CD4-positive, alpha-beta T cell (primary cell): ENCODE measurements around the gene IRX4. TPM values are rescaled to one million over a fixed set of nuclear protein-coding genes. Genes with fewer than 3 reads are reported as not detected.

Source experiments
- ATAC-seq: fragments of 200-7000 bp; cut with Tn5 transposase; one replicate; pipeline ENCODE4 v1.10.0; 2022; ENCODE audit warnings: mild to moderate bottlenecking; ENCODE audit not compliant: poor library complexity
- CTCF ChIA-PET: fragments of 350-600 bp; sonication (Branson Sonifier 250); formaldehyde crosslinking; loops from one replicate; lab custom pipeline; 2021; ENCODE audit warnings: antibody characterized with exemption, inconsistent platforms; lab: Charles Lee
- POLR2A ChIA-PET: fragments of 350-600 bp; sonication (Branson Sonifier 250); formaldehyde crosslinking; loops from one replicate; lab custom pipeline; 2021; ENCODE audit warnings: antibody characterized with exemption, inconsistent platforms; lab: Charles Lee
- DNase-seq, 14 experiments: peaks; one replicate each; pipeline ENCODE4 v3.0.0-alpha.2; 2013 to 2020; ENCODE audit warnings: mixed read lengths in 2 of 14
- H3K27ac ChIP-seq, 2 donors: one replicate each; pipeline versions ENCODE4 v1.5.1 to v1.7.0; 2013; ENCODE audit warnings: low read length in 2 of 2, low read depth in 1 of 2, mild to moderate bottlenecking in 1 of 2
- H3K27me3 ChIP-seq, 2 experiments: 1 replicate in 1 of 2; 2 replicates in 1 of 2; pipeline versions ENCODE4 v1.6.1 to v1.7.0; 2013; ENCODE audit warnings: low read length in 2 of 2, control low read depth in 1 of 2, mild to moderate bottlenecking in 1 of 2, moderate library complexity in 1 of 2; ENCODE audit not compliant: insufficient read depth in 2 of 2, control insufficient read depth in 1 of 2
- H3K36me3 ChIP-seq: one replicate; pipeline ENCODE4 v1.6.1; 2013; ENCODE audit warnings: low read length, control low read depth; ENCODE audit not compliant: insufficient read depth
- H3K4me1 ChIP-seq: one replicate; pipeline ENCODE4 v1.6.1; 2013; ENCODE audit warnings: low read length, control low read depth; ENCODE audit not compliant: insufficient read depth
- H3K4me3 ChIP-seq: one replicate; pipeline ENCODE4 v1.5.1; 2013; ENCODE audit warnings: mild to moderate bottlenecking, low read length, moderate library complexity
- H3K9me3 ChIP-seq, 2 experiments: 1 replicate in 1 of 2; 2 replicates in 1 of 2; pipeline versions ENCODE4 v1.6.1 to v1.7.0; 2013; ENCODE audit warnings: low read length in 2 of 2, mild to moderate bottlenecking in 2 of 2, control low read depth in 1 of 2, moderate library complexity in 1 of 2; ENCODE audit not compliant: control insufficient read depth in 1 of 2, insufficient read depth in 1 of 2
- H3K27ac Mint-ChIP-seq: one replicate; pipeline ENCODE4 v1.8.0; 2020; ENCODE audit warnings: mixed read lengths
- H3K27me3 Mint-ChIP-seq: one replicate; pipeline ENCODE4 v1.8.0; 2021; ENCODE audit warnings: mixed read lengths
- H3K36me3 Mint-ChIP-seq: one replicate; pipeline ENCODE4 v1.8.0; 2021; ENCODE audit warnings: low read depth, mixed read lengths
- H3K4me1 Mint-ChIP-seq: one replicate; pipeline ENCODE4 v1.8.0; 2021; ENCODE audit warnings: low read depth, mixed read lengths
- H3K4me3 Mint-ChIP-seq: one replicate; pipeline ENCODE4 v1.8.0; 2020; ENCODE audit warnings: mild to moderate bottlenecking, mixed read lengths
- H3K9me3 Mint-ChIP-seq: one replicate; pipeline ENCODE4 v1.8.0; 2020; ENCODE audit warnings: mixed read lengths
- intact Hi-C, 2 experiments: fragments of 100-400 bp; cut with DNase I in 1 of 2; cut with micrococcal nuclease in 1 of 2; formaldehyde crosslinking; loops; one replicate each; pipeline versions ENCODE4 v1.15.1 to v1.9.0; 2023 to 2025; cut with DNase I, micrococcal nuclease
- total RNA-seq, 174 experiments: library from RNA in 2 of 174; stranded (reverse) in 2 of 174; gene quantifications; one replicate each; pipeline ENCODE4 v1.2.3 and lab custom pipeline; 2021 to 2026
- TF ChIP-seq, protein P1 (sequence below): fragments of 200-600 bp; IDR thresholded peaks from one replicate; pipeline ENCODE4 v1.8.0; 2022; ENCODE audit warnings: antibody characterized with exemption, mild to moderate bottlenecking

Gene IRX4
- total RNA-seq, 2 experiments from 2014 or later = not detected

DNA sequence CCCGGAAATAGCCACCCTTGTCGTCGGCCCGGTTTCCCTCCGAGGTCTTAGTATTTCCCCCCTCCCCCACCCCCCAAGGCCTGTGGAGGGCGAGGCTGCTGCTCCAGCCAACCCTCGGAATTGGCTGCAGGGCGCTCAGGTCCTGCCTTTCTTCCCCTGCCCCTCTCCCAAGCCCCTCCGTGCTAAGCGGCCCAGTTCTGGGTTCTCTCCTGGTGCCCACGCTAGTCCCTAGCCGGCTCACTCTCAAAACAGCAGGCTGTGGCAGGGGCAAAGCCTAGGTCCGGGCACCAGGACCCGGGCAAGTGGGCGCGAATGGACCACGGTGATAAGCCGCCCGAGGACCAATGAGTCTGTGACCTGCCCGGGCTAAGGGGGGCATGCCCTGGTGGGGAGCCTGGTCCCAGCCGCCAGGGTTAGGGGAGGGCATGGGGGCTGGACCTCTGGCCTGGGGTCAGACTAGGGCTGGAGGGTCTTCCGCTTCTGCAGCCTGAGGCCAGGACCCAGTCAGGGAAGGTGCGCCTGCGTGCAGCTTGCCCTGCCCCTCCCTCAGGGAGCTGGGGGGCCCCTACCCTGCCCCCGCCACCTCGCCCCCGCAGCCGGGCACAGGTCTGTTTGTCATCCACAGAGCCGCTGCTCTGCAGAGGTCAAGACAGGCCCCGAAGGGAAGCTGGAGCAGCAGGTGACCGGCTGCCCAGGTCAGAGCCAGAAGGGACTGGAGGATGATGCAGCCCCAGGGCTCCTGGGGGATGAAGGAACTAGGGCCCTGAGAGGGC lies 5.0 kb upstream of the IRX4 start:
- DNase-seq (no peak), ATAC-seq (no peak)
- Mint-ChIP-seq H3K27ac (no peak overlapping the region), H3K4me1 (peaks cover 6% of the 10 kb centered on the region), H3K9me3 (no peaks in the 10 kb centered on the region), H3K36me3 (no peaks in the 10 kb centered on the region), H3K4me3 (no peak overlapping the region), H3K27me3 (peaks cover 40% of the 10 kb centered on the region)
- Histone ChIP-seq H3K4me1 (peaks cover 3% of the 10 kb centered on the region), H3K9me3 (peaks cover 0 to 13% of the 10 kb centered on the region in 2 experiments), H3K4me3 (no peak overlapping the region), H3K27ac (no peak overlapping the region), H3K27me3 (peaks cover 26 to 70% of the 10 kb centered on the region in 2 experiments), H3K36me3 (no peaks in the 10 kb centered on the region)
- ChIA-PET CTCF (no interaction called here), POLR2A (no interaction called here)
- TF ChIP-seq, protein P1, sequence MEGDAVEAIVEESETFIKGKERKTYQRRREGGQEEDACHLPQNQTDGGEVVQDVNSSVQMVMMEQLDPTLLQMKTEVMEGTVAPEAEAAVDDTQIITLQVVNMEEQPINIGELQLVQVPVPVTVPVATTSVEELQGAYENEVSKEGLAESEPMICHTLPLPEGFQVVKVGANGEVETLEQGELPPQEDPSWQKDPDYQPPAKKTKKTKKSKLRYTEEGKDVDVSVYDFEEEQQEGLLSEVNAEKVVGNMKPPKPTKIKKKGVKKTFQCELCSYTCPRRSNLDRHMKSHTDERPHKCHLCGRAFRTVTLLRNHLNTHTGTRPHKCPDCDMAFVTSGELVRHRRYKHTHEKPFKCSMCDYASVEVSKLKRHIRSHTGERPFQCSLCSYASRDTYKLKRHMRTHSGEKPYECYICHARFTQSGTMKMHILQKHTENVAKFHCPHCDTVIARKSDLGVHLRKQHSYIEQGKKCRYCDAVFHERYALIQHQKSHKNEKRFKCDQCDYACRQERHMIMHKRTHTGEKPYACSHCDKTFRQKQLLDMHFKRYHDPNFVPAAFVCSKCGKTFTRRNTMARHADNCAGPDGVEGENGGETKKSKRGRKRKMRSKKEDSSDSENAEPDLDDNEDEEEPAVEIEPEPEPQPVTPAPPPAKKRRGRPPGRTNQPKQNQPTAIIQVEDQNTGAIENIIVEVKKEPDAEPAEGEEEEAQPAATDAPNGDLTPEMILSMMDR = no peak
- intact Hi-C loops = no loop called here

DNA sequence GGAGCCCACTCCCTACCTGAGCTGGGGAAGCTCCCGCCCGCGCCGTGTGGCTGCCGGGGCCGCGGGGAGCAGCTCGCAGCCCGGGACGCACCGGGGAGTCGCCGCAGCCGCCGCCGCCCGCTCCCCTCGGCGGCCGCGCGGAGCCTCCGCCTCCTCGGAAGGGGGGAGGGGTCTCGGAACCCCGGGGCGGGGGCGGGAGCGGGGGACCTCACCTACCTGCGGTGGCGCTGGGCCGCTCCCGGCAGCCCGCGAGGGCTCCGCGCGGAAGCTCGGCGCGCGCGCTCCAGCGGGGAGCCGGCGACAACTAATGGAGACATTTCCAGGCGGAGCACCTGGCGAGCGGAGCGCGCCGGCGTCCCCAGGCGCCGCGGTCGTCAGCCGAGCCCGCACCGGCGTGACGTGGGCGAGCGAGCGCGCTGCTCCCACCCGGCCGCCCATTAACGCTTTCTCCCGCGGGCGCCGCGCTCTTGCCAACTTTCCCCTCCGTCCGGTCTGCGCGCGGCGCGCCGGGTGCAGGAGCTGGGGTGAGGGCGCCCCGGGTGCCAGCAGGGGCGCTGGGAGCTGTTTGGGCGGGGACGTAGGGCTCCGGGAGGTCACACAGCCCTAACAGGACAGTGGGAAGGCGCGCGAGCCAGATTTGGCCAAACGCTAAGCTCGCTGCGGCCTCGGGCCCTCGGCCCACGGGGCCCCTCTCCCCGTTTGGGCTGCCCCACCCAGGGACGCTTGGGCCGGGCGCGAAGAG lies 4.3 kb upstream of the IRX4 start:
- Histone ChIP-seq H3K4me3 (no peak overlapping the region), H3K27me3 (peaks cover 26 to 74% of the 10 kb centered on the region in 2 experiments), H3K4me1 (peaks cover 6% of the 10 kb centered on the region), H3K36me3 (no peaks in the 10 kb centered on the region), H3K9me3 (peaks cover 0 to 17% of the 10 kb centered on the region in 2 experiments), H3K27ac (no peak overlapping the region)
- ChIA-PET POLR2A (no interaction called here), CTCF (no interaction called here)
- no peak overlapping the region for H3K27ac Mint-ChIP-seq
- H3K27me3 Mint-ChIP-seq = peaks cover 39% of the 10 kb centered on the region
- TF ChIP-seq, protein P1 = no peak
- no peaks in the 10 kb centered on the region for H3K36me3 Mint-ChIP-seq
- no peak for DNase-seq
- H3K4me1 Mint-ChIP-seq = peaks cover 6% of the 10 kb centered on the region
- no peak overlapping the region for H3K4me3 Mint-ChIP-seq
- intact Hi-C loops = no loop called here
- H3K9me3 Mint-ChIP-seq = no peaks in the 10 kb centered on the region
- ATAC-seq = no peak

- Mint-ChIP-seq H3K4me1 (peaks cover 6% of the 10 kb centered on the region), H3K27ac (no peak overlapping the region), H3K9me3 (no peaks in the 10 kb centered on the region), H3K27me3 (peaks cover 42% of the 10 kb centered on the region), H3K36me3 (no peaks in the 10 kb centered on the region), H3K4me3 (no peak overlapping the region)
- ATAC-seq (no peak), DNase-seq (no peak)
- intact Hi-C loops = no loop called here
- Histone ChIP-seq H3K9me3 (peaks cover 0 to 23% of the 10 kb centered on the region in 2 experiments), H3K36me3 (no peaks in the 10 kb centered on the region), H3K27me3 (peaks cover 31 to 76% of the 10 kb centered on the region in 2 experiments), H3K27ac (no peak overlapping the region), H3K4me1 (peaks cover 10% of the 10 kb centered on the region), H3K4me3 (no peak overlapping the region)
- POLR2A ChIA-PET = no interaction called here
- CTCF ChIA-PET = no interaction called here
- TF ChIP-seq, protein P1 = no peak
Observed at GRCh38 chr5:1885868-1886845, 3.4 kb upstream of the IRX4 start.
